T-cell (primary cell): ENCODE measurements around the gene DISP2. TPM values are rescaled to one million over a fixed set of nuclear protein-coding genes. Genes with fewer than 3 reads are reported as not detected.
A peak's percentile ranks its signal among the peaks of the same experiment; 100 is the strongest.

Experiments
- ATAC-seq, 4 experiments: fragments of 200-7000 bp in 3 of 4; fragments of 150-1000 bp in 1 of 4; cut with Tn5 transposase; replicated peaks in 1 of 4; 1 replicate in 3 of 4; 2 replicates in 1 of 4; pipeline ENCODE4 v1.10.0; 2021; ENCODE audit warnings: moderate library complexity in 3 of 4, mild to moderate bottlenecking in 2 of 4, moderate number of reproducible peaks in 1 of 4
- CTCF ChIA-PET, 2 donors: fragments of 300-600 bp; sonication (Branson Sonifier 250); formaldehyde crosslinking; loops; one replicate each; lab custom pipeline; 2022; ENCODE audit warnings: antibody characterized with exemption in 2 of 2; lab: Charles Lee
- POLR2A ChIA-PET, 2 donors: fragments of 300-600 bp; sonication (Branson Sonifier 250); formaldehyde crosslinking; loops; one replicate each; lab custom pipeline; 2022; ENCODE audit warnings: antibody characterized with exemption in 2 of 2; lab: Charles Lee
- DNase-seq, 35 experiments: peaks; one replicate each; pipeline versions ENCODE4 v3.0.0 to v3.0.0-alpha.2; 2013 to 2023
- H3K27ac ChIP-seq: one replicate; pipeline ENCODE4 v1.5.1; 2013; ENCODE audit warnings: low read length
- H3K27me3 ChIP-seq, 2 experiments: replicated peaks in 1 of 2; 1 replicate in 1 of 2; 2 replicates in 1 of 2; pipeline versions ENCODE4 v1.6.1 to v1.7.0; 2013; ENCODE audit warnings: low read length in 1 of 2, mixed read lengths in 1 of 2; ENCODE audit not compliant: control insufficient read depth in 2 of 2, insufficient read depth in 2 of 2; ENCODE audit errors: extremely low read depth in 1 of 2
- H3K36me3 ChIP-seq, 2 donors: 1 replicate in 1 of 2; 2 replicates in 1 of 2; pipeline versions ENCODE4 v1.6.1 to v1.7.0; 2013; ENCODE audit warnings: low read length in 1 of 2; ENCODE audit not compliant: control insufficient read depth in 2 of 2, insufficient read depth in 1 of 2; ENCODE audit errors: extremely low read depth in 1 of 2
- H3K4me1 ChIP-seq, 2 experiments: 1 replicate in 1 of 2; 2 replicates in 1 of 2; pipeline versions ENCODE4 v1.6.1 to v1.7.0; 2013; ENCODE audit warnings: low read length in 2 of 2, mixed read lengths in 1 of 2; ENCODE audit not compliant: insufficient read depth in 2 of 2, control insufficient read depth in 1 of 2; ENCODE audit errors: extremely low read depth in 1 of 2
- H3K4me3 ChIP-seq, 2 donors: 1 replicate in 1 of 2; 2 replicates in 1 of 2; pipeline versions ENCODE4 v1.5.1 to v1.7.0; 2013; ENCODE audit warnings: mild to moderate bottlenecking in 2 of 2, low read length in 1 of 2, moderate library complexity in 1 of 2; ENCODE audit not compliant: control insufficient read depth in 1 of 2; ENCODE audit errors: extremely low read depth in 1 of 2
- H3K9me3 ChIP-seq: 2 replicates; pipeline ENCODE4 v1.7.0; 2013
- H3K27ac Mint-ChIP-seq, 2 donors: one replicate each; pipeline ENCODE4 v1.8.0; 2020 to 2021; ENCODE audit warnings: mild to moderate bottlenecking in 2 of 2, mixed read lengths in 2 of 2
- H3K27me3 Mint-ChIP-seq, 2 donors: one replicate each; pipeline ENCODE4 v1.8.0; 2021 to 2022; ENCODE audit warnings: mixed read lengths in 2 of 2
- H3K36me3 Mint-ChIP-seq: one replicate; pipeline ENCODE4 v1.8.0; 2021; ENCODE audit warnings: mixed read lengths
- H3K4me1 Mint-ChIP-seq, 3 donors: one replicate each; pipeline ENCODE4 v1.8.0; 2020 to 2022; ENCODE audit warnings: mixed read lengths in 3 of 3, mild to moderate bottlenecking in 1 of 3
- H3K4me3 Mint-ChIP-seq, 3 donors: one replicate each; pipeline ENCODE4 v1.8.0; 2020 to 2022; ENCODE audit warnings: mild to moderate bottlenecking in 3 of 3, mixed read lengths in 3 of 3, moderate library complexity in 3 of 3
- H3K9me3 Mint-ChIP-seq, 3 donors: one replicate each; pipeline ENCODE4 v1.8.0; 2020 to 2022; ENCODE audit warnings: mixed read lengths in 3 of 3
- WGBS: methylation state at CpG from one replicate; pipeline ENCODE4 v1.1.5; 2013; ENCODE audit warnings: missing lambda C conversion rate; ENCODE audit not compliant: insufficient coverage; 5-methylcytosine and 5-hydroxymethylcytosine counted together
- total RNA-seq, 35 experiments: library from RNA in 6 of 35; stranded (reverse) in 6 of 35; fragments of 120-200 nt in 1 of 35; gene quantifications; one replicate each; pipeline versions ENCODE4 v1.2.1 to v1.2.4 and lab custom pipeline; 2013 to 2026

Gene DISP2
- total RNA-seq, 5 donors from 2014 or later (not counting 1 experiment from before 2014, with no cell fraction given), result 0.03 to 1.4 (median 0.18) TPM

DNA sequence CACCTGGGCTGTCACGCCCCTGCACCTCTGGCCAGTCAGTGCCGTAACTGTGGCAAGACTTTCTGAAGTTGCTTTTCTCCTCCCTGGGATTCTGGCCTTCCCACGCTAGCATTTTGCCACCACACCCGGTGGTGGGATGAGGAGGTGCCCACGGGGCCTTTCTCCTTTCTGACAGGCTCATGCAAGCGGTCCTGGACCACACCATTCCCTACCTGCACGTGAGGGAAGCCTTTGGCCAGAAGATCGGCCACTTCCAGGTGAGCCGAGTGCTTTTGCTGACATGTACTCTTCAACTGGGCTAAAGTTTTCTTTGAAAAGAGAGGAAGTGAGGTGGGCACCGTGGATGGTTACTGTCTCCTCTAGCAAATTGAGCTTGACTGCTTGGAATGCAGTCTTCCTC lies 57.2 kb downstream of the DISP2 start:
- ATAC-seq, result no peak
- ChIA-PET POLR2A (interaction anchor here in 1 of 2 donors (0.6 kb wide), 1 partner anchor 1686 kb away, joined by 7 read pairs; no protein-coding TSS in a partner anchor), CTCF (interaction anchor here in 1 of 2 donors (0.8 kb wide), 1 partner anchor 92 kb away, joined by 3 read pairs; no protein-coding TSS in a partner anchor)
- H3K9me3 Mint-ChIP-seq, result no peaks in the 10 kb centered on the region
- Histone ChIP-seq H3K27ac (no peak overlapping the region), H3K4me3 (no peak overlapping the region), H3K36me3 (peaks cover 30 to 64% of the 10 kb centered on the region in 2 donors), H3K4me1 (no peaks in the 10 kb centered on the region), H3K9me3 (no peaks in the 10 kb centered on the region), H3K27me3 (no peaks in the 10 kb centered on the region)
- H3K27me3 Mint-ChIP-seq, result no peaks in the 10 kb centered on the region
- peaks cover 0 to 2% (median 0%) of the 10 kb centered on the region in 3 donors for H3K4me1 Mint-ChIP-seq
- no peak overlapping the region for H3K4me3 Mint-ChIP-seq
- DNase-seq, result no peak
- WGBS, result 96% methylated on average over 7 of the region's 10 CpGs
- peaks cover 50% of the 10 kb centered on the region for H3K36me3 Mint-ChIP-seq
- no peak overlapping the region for H3K27ac Mint-ChIP-seq

DNA sequence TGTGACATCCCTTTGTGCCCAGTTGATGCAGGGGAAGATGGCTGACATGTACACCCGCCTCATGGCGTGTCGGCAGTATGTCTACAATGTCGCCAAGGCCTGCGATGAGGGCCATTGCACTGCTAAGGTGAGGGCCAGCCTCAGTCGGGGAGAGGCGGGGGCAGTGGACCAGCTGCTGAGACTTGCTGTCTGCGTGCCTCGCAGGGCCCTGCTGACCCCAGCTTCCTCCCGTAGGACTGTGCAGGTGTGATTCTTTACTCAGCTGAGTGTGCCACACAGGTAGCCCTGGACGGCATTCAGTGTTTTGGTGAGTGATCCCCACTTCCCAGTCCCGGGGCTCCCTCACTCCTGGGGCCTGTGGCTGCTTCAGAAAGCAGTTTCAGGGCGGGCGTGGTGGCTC lies 58.0 kb downstream of the DISP2 start:
- WGBS, result over 99% methylated on average over 9 of the region's 14 CpGs
- Mint-ChIP-seq H3K27ac (no peak overlapping the region), H3K4me3 (no peak overlapping the region), H3K36me3 (peaks cover 41% of the 10 kb centered on the region), H3K4me1 (peaks cover 0 to 1% (median 0%) of the 10 kb centered on the region in 3 donors), H3K27me3 (no peaks in the 10 kb centered on the region), H3K9me3 (no peaks in the 10 kb centered on the region)
- H3K4me3 ChIP-seq, result no peak overlapping the region
- no peaks in the 10 kb centered on the region for H3K27me3 ChIP-seq
- no peaks in the 10 kb centered on the region for H3K9me3 ChIP-seq
- no peaks in the 10 kb centered on the region for H3K4me1 ChIP-seq
- ChIA-PET POLR2A (no interaction called here), CTCF (interaction anchor here in 1 of 2 donors (0.6 kb wide), 1 partner anchor 388 kb away, joined by 6 read pairs; no protein-coding TSS in a partner anchor)
- peaks cover 29 to 55% of the 10 kb centered on the region in 2 donors for H3K36me3 ChIP-seq
- no peak overlapping the region for H3K27ac ChIP-seq
- DNase-seq, result no peak
- no peak for ATAC-seq

DNA sequence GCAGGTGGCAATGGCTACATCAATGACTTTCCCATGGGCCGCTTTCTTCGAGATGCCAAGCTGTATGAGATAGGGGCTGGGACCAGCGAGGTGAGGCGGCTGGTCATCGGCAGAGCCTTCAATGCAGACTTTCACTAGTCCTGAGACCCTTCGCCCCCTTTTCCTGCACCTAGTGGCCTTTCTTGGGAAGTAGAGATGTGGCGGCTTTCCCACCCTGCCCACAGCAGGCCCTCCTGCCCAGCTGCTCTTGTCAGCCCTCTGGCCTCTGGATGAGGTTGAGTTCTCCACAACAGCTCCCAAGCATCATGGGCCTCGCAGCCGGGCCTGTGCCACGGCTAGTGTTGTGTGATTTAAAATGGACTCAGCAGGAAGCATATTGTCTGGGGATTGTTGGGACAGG lies 60.1 kb downstream of the DISP2 start:
- peaks cover 0 to 7% of the 10 kb centered on the region in 2 experiments for H3K4me1 ChIP-seq
- Mint-ChIP-seq H3K4me3 (no peak overlapping the region), H3K9me3 (no peaks in the 10 kb centered on the region), H3K36me3 (peaks cover 26% of the 10 kb centered on the region), H3K27ac (no peak overlapping the region), H3K27me3 (no peaks in the 10 kb centered on the region), H3K4me1 (peaks cover 0 to 5% (median 5%) of the 10 kb centered on the region in 3 donors)
- H3K27ac ChIP-seq, result no peak overlapping the region
- ChIA-PET POLR2A (no interaction called here), CTCF (interaction anchor here in 1 of 2 donors (1.1 kb wide), 1 partner anchor 80 kb away, joined by 4 read pairs; no protein-coding TSS in a partner anchor)
- H3K36me3 ChIP-seq, result peaks cover 12 to 36% of the 10 kb centered on the region in 2 donors
- ATAC-seq, result no peak
- 100% methylated on average over 3 of the region's 10 CpGs for WGBS
- no peak overlapping the region for H3K4me3 ChIP-seq
- H3K9me3 ChIP-seq, result no peaks in the 10 kb centered on the region
- no peaks in the 10 kb centered on the region for H3K27me3 ChIP-seq
- no peak for DNase-seq

DNA sequence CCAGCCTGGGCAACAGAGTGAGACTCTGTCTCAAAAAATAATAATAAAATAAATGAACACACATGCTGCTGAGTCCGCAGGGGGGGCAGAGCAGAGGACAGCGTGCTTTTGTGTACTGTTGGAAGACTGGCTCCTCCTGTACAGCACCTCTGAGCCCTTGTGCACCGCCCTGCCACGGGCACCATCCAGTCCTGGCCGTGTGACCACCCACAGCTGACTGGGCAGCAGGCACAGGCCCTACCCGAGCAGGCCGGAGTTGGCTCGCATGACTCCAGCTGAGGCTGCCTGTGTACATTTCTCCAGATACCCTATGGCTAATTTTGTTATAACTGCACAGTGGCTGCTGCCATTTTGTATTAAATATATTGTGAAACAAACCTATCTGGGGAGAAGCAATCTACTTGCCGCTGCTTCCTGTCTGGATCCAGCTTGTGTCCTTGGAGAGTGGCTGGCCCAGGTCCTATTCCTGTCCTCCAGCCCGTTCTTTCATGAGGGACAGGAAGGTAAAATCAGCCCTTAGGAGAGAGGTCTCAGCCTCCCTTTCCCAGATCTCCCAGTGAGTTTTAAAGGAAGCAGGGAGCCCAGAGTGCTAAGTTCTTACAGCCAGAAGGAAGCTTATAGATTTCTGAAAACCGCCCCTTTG lies 62.2 kb downstream of the DISP2 start:
- DNase-seq (no peak), ATAC-seq (no peak)
- no peaks in the 10 kb centered on the region for H3K27me3 Mint-ChIP-seq
- Histone ChIP-seq H3K4me1 (peaks cover 0 to 7% of the 10 kb centered on the region in 2 experiments), H3K36me3 (peaks cover 7 to 20% of the 10 kb centered on the region in 2 donors), H3K9me3 (no peaks in the 10 kb centered on the region), H3K27ac (no peak overlapping the region), H3K4me3 (no peak overlapping the region), H3K27me3 (peaks cover 0 to 2% of the 10 kb centered on the region in 2 experiments)
- WGBS, result 95% methylated on average over 8 of the region's 11 CpGs
- no peaks in the 10 kb centered on the region for H3K9me3 Mint-ChIP-seq
- no peak overlapping the region for H3K4me3 Mint-ChIP-seq
- peaks cover 16% of the 10 kb centered on the region for H3K36me3 Mint-ChIP-seq
- H3K27ac Mint-ChIP-seq, result no peak overlapping the region
- POLR2A ChIA-PET, result no interaction called here
- CTCF ChIA-PET, result interaction anchor here (0.8 to 2.5 kb wide), 4 partner anchors 76 to 203 kb away, joined by 3 to 7 read pairs (median 4); partner anchors contain the start of gene PLCB2 (in 1 of the 2)
- H3K4me1 Mint-ChIP-seq, result peaks cover 0 to 5% (median 5%) of the 10 kb centered on the region in 3 donors

DNA sequence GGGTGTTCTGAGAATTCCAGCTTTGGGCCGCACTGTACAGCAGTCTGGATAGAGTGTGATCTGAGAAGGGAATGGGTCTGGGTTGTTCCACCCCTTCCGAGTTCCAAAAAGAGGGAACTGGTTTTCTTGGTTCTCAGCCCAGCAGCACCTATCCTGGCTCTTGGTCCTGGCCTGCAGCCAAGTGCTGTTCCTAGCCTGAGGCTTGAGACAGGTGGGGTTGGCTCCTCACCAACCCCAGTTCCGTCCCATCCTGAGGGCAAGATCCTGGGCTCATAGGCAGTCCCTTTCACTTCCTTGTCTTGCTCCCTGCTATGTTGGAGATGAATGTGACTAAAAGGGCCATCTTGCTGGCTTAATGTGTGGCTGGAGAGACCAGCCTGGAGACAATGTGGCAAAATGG lies 62.8 kb downstream of the DISP2 start:
- POLR2A ChIA-PET, result no interaction called here
- WGBS, result 83% methylated on average over 2 of the region's 3 CpGs
- peaks cover 0 to 5% (median 5%) of the 10 kb centered on the region in 3 donors for H3K4me1 Mint-ChIP-seq
- no peaks in the 10 kb centered on the region for H3K9me3 ChIP-seq
- no peak overlapping the region for H3K4me3 Mint-ChIP-seq
- no peaks in the 10 kb centered on the region for H3K9me3 Mint-ChIP-seq
- H3K27me3 Mint-ChIP-seq, result no peaks in the 10 kb centered on the region
- CTCF ChIA-PET, result interaction anchor here (0.8 to 2.5 kb wide), 4 partner anchors 77 to 203 kb away, joined by 3 to 7 read pairs (median 4); partner anchors contain the start of gene PLCB2 (in 1 of the 2)
- H3K27ac Mint-ChIP-seq, result no peak overlapping the region
- H3K36me3 ChIP-seq, result peaks cover 10 to 14% of the 10 kb centered on the region in 2 donors
- no peak overlapping the region for H3K4me3 ChIP-seq
- peaks cover 12% of the 10 kb centered on the region for H3K36me3 Mint-ChIP-seq
- no peak overlapping the region for H3K27ac ChIP-seq
- DNase-seq (no peak), ATAC-seq (no peak)
- peaks cover 0 to 2% of the 10 kb centered on the region in 2 experiments for H3K27me3 ChIP-seq
- H3K4me1 ChIP-seq, result peaks cover 0 to 7% of the 10 kb centered on the region in 2 experiments

DNA sequence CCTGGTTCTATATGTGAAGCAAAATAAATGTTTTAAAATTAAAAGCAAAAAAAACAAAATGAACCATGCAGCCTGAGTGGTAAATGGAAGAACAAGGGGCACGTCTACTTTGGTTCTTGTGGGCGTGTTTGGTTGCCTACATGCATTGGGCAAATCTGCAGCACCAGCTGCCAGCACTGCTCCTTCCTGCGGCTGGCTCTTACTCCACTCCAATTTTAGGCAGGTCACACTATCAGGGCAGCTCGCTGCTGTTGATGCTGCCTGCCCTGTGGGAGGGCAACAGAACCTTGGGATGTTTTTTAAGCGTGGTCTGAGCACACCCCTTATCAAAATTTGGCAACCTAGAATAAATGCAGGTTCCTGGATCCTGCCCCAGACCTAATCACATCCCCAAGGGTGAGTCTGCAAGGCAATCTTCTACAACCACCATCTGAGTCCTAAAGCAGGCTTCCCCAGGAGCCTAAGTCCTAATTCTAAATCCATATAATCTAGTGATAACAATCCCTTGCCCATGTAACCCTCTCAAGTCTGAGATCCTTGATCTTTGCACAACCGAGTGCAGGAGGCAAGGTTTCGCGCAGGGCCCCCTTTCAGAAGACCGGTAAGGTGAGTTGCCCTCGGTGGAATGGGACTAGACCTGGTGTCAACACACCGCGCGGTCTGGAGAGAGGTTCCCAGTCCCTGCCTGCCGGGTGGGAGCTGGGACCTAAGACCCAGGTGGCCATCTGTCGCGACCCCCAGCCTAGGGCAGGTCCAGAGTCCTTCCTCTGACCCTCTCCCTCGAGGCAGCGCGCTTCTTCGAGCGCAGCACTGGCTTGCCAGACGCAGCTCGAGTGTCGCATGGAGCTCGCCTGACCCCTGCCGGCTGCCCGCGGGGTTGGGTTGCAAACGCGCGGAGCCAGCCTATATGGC lies 63.5 kb downstream of the DISP2 start:
- WGBS, result 31% methylated on average over 20 of the region's 31 CpGs
- ATAC-seq (peak; percentile 89 to 98 (median 96)), DNase-seq (peak; percentile 41 to 85 (median 75))
- Histone ChIP-seq H3K27ac (no peak overlapping the region), H3K4me1 (peaks cover 0 to 7% of the 10 kb centered on the region in 2 experiments), H3K36me3 (peaks cover 9 to 10% of the 10 kb centered on the region in 2 donors), H3K27me3 (peaks cover 0 to 3% of the 10 kb centered on the region in 2 experiments), H3K9me3 (no peaks in the 10 kb centered on the region), H3K4me3 (no peak overlapping the region)
- Mint-ChIP-seq H3K9me3 (no peaks in the 10 kb centered on the region), H3K27me3 (no peaks in the 10 kb centered on the region), H3K27ac (no peak overlapping the region), H3K4me3 (no peak overlapping the region), H3K4me1 (peaks cover 0 to 5% (median 5%) of the 10 kb centered on the region in 3 donors), H3K36me3 (peaks cover 11% of the 10 kb centered on the region)
- POLR2A ChIA-PET, result no interaction called here
- CTCF ChIA-PET, result interaction anchor here (0.6 to 2.7 kb wide), 11 partner anchors 9 to 204 kb away, joined by 3 to 14 read pairs (median 4); partner anchors contain the start of gene KNSTRN (in 1 of the 2)
